Stimulated activated CD8-positive, alpha-beta memory T cell treated with anti-CD3 and anti-CD28 coated beads, Interleukin-15, amount 100 ng/mL, for 48 hours (primary cell): ENCODE data around the gene AGXT.

Experiments
- DNase-seq, 2 donors: peaks; one replicate each; pipeline ENCODE4 v3.0.0-alpha.2; 2020; ENCODE audit warnings: low read depth in 2 of 2

AGXT gene

DNA sequence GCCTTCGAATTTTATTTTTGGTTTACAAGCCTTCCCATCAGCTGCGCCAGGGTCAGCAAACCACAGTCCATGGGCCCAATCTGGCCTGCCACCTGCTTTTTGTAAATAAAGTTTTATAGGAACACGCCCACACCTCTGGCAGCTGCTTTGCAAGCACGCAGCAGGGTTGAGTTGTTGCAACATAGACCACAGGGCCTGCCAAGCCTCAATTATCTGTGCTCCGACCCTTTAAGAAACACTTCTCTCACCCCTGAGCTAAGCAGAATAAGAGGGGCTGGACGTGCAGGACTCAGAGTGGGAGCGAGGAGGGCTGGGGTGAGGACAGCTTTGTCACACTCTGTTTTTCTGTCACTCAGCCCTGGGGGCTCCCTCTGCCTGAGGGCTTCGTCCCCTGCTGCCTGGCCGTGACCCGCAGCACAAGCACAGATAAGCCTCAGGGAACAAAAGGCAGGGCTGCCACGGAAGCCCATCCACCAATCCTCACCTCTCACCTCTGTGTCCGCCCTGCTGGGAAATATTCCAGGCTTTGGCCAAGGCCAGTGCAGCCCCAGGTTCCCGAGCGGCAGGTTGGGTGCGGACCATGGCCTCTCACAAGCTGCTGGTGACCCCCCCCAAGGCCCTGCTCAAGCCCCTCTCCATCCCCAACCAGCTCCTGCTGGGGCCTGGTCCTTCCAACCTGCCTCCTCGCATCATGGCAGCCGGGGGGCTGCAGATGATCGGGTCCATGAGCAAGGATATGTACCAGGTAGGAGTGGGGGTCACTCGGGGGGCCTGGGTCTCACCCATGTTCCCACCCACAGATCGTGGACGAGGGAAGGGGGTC is at the start of gene AGXT:
TSS of gene AGXT (plus strand) at position 539 of the 823 bp plus-strand sequence. CDS start at position 581, 42 bp downstream.
- no peak for DNase-seq

GRCh38 chr2:240819126-240819857 is 49.3 kb upstream of the AGXT start:
- no peak for DNase-seq

GRCh38 chr2:240819858-240820606 is 48.6 kb upstream of the AGXT start, which contains the start of gene KIF1A:
Gene KIF1A, minus strand, starts transcription at chr2:240820219. Its CDS starts 22,467 bp downstream, at chr2:240797752.
- DNase-seq: no peak

DNA sequence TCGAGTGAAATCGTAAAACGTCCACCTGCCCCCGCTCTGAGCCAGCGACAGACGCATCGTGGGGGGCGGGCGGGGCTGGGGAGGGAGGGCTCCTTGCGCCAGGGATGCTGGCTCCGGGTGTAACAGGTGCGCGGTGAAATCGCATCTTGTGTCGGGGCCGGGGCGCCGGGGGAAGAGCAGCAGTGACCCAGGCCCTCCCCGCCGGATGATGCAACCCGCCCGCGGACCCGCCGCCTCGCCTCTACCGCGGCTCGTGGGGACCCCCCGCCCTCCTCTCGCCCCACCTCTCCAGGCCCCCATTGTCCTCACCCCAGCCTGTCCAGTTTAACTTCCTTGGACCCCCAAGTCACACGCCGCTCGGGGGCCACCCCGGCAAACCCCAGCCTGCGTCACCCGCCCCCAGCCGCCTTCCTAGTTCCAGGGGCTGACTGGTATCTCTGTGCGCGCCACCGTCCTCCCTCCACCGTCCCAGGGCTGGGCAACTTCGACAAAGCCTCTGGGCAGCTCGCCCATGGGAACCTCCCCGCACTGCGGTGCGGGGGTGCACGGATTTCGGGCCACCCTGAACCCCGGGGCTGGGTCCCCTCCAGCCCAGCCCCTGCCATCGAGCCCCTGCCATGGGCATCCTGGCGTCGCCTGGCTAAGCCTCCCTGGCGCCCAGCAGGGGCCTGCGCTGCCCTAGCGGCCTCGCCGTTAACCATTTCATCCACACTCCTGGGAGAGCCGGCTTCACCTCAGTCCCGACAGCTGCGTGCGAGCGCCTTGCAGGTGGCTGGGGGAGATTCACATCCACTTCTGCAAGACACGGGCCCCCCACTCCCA is 47.8 kb upstream of the AGXT start:
- DNase-seq: no peak

DNA sequence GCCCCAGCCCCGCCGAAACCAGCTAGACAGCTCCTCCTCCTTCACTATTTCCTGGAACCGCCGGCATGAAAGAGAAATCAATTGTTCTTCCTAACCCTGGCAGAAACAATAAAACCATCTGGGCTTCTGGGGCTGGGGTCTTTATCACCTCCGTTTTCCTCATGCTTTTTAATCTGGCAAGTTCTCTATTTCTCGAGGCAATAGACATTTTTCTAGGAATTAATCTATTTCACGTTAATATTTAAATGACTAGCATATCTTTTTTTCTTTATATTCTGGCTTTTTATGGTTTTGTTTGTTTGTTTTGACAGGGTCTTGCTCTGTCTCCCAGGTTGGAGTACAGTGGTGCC is 47.2 kb upstream of the AGXT start:
- DNase-seq: no peak

- no peak for DNase-seq
Observed at GRCh38 chr2:240822280-240822847, 46.3 kb upstream of the AGXT start.

GRCh38 chr2:240823449-240824336 is 44.9 kb upstream of the AGXT start:
- no peak for DNase-seq

DNA sequence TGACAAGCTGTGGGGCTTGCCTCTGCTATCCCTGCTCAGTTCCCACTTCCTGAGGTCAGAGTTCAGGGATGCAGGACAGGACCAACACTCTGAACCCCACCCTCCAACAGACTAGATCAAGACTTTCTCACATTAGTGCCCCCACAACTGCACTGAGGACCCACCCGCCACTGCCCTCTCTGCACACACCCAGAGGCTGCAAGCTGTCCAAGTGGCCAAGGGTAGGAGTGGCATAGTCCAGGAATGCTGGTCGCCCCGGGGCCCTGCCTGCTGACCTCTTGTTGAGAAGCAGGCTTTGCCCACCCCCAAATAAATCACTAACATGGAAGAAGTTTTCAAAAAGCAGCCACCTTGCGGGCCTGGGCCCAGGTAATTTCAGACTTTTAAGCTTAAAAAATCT is 43.1 kb upstream of the AGXT start:
- no peak for DNase-seq

DNA sequence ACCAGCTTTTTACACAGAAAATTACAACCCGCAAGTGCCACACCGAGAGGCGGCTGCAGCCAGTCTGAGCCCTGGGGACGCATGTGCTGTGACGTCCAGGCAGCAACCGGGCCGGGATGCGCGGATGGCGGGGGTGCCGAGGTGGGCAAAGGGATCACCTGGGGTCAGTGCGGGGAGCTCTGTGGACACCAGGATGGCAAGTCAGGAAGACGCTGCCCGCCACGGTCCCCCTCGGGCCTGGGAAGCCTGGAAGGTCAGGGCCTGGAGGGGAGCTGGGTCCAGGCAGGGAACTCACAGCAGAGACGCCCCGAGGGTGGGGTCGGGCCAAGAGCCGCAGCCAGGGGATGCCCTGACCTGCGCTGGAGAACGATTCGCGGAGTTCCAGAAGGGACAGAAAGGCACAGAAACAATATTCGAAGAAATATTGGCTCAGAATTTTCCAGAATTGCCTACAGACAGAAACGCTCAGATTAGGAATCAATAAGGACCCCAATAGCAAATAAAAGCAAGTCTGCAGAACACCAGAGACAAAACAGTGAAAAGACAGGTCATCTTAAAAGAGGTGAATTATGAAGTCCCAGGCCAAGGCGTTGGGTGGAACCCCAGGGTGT is 36.9 kb upstream of the AGXT start:
- DNase-seq: no peak

DNA sequence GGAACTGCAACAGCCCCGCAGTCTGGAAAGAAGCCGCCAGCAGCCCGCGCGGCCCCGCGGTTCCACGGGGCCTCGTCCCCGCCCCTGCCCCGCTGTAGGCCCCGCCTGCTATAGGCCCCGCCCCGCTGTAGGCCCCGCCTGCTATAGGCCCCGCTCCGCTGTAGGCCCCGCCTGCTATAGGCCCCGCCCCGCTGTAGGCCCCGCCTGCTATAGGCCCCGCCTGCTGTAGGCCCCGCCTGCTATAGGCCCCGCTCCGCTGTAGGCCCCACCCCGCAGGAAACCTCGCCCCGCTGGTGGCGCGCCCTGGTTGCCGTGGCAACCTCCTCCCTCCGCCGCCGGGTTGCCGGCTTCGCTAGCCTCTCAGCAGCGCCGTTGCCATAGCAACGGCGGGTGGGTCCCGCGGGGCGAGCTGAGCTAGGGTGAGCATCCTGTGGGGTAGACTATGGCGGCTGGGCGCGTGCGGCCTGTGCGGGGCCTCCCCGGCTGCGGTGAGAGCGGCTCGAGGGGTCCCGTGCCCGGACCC is 36.4 kb upstream of the AGXT start:
- peak; percentile 94 to 96 for DNase-seq

- DNase-seq: no peak
Observed at GRCh38 chr2:240832921-240833494, 35.6 kb upstream of the AGXT start.

DNA sequence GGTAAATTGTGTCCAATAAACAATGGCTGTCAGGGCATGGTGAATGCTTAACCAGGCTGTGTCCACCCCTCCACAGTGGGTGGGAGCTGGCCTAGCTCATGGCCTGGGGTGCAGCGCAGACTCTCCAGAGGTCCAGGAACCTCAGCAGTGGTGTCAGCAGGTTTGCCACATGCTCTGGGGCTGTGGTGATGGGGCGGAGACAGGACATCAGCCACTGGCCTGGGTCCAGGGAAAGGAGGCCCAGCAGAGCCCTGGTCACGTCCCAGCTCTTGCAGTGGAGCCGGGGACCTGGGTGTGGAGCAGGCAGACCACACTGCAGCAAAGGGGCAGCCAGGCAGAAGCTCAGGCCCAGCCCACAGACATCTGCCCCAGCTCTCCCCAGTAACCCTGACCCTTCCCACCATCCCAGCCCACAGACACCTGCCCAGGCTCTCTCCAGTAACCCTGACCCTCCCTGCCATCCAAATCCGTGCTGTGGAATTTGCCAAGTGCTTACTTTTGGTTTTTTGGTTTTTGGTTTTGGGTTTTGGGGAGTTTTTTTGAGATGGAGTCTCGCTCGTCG is 34.8 kb upstream of the AGXT start:
- no peak for DNase-seq

DNA sequence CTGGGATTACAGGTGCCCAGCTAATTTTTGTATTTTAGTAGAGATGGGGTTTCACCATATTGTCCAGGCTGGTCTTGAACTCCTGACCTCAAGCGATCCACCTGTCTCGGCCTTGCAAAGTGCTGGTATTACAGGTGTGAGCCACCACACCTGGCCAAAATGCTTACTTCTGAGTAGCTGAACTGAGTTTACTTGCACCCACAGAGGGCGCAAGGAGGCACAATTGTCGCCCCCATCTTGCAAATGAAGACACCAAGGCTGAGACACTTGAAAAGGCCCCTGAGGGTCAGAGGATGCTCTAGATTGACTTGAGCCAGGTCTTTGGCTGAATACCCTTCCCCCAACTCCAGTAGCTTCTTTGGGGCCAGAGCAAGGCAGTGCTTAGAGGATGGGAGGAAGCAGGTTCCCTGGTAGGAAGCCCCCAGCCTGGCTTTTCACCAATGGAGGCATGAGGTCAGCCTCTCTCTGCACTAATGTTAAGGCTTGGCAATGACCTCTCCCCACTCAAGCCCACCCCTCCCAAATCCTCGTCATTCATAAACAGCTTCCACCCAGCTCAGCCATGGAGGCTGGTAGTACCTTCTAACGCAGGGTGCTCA is 34.1 kb upstream of the AGXT start:
- no peak for DNase-seq

- DNase-seq: no peak
Observed at GRCh38 chr2:240835528-240835927, 33.1 kb upstream of the AGXT start.

DNA sequence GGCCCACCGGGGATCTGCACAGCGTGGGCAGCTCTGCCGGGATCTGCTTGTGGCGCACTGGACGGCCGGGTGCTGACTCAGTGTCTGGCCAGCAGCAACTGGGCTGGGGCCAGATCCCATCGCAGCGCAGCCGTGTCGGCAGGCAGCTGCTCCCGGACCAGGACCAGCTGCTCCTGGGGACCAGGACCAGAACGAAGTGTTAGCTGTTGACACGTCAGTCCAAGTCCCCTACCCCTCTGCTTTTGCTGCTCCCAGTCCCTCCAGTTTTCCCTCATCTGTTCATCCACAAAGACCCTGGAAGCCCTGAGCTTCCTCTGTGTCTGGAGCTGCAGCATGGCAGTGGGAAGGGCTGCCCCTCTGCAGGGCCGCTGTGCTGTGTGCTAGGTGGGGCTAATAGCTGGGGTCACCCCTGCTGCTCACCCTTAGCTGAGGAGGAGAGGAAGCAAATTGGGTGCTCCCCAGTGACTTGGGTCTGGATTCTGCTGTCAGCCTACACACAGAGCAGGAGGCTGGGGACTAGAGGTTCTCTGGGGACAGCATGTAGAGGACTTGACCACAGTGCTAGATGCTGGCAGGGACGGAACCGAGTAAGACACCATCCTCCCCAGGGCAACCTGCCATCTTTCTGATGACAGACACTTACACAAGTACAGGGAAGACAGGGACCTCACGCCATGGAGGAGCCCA is 31.7 kb upstream of the AGXT start:
- DNase-seq: no peak

- no peak for DNase-seq
Observed at GRCh38 chr2:240837621-240838020, 31.0 kb upstream of the AGXT start.
